ENCODE data around the gene ABCA4.

- TF ChIP-seq CTCF (IDR thresholded peaks at IDR 0.05): peak; percentile 59
- no peak for TF ChIP-seq POLR2AphosphoS5 (IDR thresholded peaks at IDR 0.05; ENCODE audit: low read depth, low read length)
- no peak for TF ChIP-seq REST (IDR thresholded peaks at IDR 0.05; ENCODE audit: insufficient read depth in 1 of 2, low read depth in 2 of 2, low read length in 1 of 2)
- TF ChIP-seq TCF7L2 (IDR thresholded peaks at IDR 0.05; ENCODE audit: low read depth, low read length): no peak
Measured at GRCh38 chr1:94039871-94040569, 80.9 kb downstream of the ABCA4 start.

Measured in Panc1 (cell line).